ENCODE data around the gene GSTM2.
A peak's percentile ranks its signal among the peaks of the same experiment; 100 is the strongest.

Gene GSTM2

DNA sequence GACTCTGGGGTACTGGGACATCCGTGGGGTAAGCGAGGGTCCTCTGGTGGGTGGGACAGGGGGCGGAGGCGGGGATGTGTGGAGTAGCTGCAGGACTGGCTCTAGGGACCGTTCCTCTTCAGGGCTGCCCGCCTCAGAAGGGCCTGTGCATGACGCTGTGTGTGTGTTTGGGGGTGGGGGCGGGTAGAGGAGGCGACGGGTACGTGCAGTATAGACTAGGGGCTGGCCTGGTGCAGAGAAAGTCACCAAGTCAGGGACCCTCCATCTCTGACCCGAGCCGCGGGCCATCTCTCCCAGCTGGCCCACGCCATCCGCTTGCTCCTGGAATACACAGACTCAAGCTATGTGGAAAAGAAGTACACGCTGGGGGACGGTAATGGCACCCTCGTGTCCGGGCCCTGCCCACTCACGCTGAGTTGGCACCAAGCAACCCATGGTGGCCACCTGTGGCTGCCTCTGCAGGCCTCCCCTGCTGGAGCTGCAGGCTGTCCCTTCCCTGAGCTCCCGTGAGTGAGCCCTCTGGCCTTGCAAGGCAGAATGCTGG is 44.5 kb downstream of the GSTM2 start:
- no peak for ATAC-seq (replicated peaks)
- no peak overlapping the region for H3K4me3 Mint-ChIP-seq
- DNase-seq, result no peak
- H3K27ac Mint-ChIP-seq, result no peak overlapping the region
- no peaks in the 10 kb centered on the region for H3K4me1 Mint-ChIP-seq (ENCODE audit: low read depth in 2 of 2)
- H3K9me3 Mint-ChIP-seq, result peaks cover 2 to 8% of the 10 kb centered on the region in 2 donors
- peaks cover 43 to 55% of the 10 kb centered on the region in 2 donors for H3K27me3 Mint-ChIP-seq
- no peaks in the 10 kb centered on the region for H3K36me3 Mint-ChIP-seq (ENCODE audit: insufficient read depth)

DNA sequence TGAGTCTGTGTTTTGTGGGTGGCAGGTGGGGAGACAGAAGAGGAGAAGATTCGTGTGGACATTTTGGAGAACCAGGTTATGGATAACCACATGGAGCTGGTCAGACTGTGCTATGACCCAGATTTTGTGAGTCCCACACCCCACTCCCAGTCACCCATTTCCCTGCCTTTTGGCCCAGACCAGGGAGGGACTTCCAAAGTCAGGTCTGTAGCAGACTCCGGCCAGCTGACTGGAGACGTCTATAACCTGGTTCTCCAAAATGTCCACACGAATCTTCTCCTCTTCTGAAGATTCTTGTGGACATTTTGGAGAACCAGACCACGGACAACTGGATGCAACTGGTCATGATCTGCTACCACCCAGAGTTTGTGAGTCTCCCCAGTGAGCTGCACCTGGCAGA is 45.8 kb downstream of the GSTM2 start:
- no peaks in the 10 kb centered on the region for H3K4me1 Mint-ChIP-seq (ENCODE audit: low read depth in 2 of 2)
- no peak overlapping the region for H3K4me3 Mint-ChIP-seq
- H3K9me3 Mint-ChIP-seq, result peaks cover 0 to 2% of the 10 kb centered on the region in 2 donors
- DNase-seq (no peak), ATAC-seq (replicated peaks) (no peak)
- no peaks in the 10 kb centered on the region for H3K36me3 Mint-ChIP-seq (ENCODE audit: insufficient read depth)
- H3K27me3 Mint-ChIP-seq, result peaks cover 44 to 51% of the 10 kb centered on the region in 2 donors
- H3K27ac Mint-ChIP-seq, result no peak overlapping the region

DNA sequence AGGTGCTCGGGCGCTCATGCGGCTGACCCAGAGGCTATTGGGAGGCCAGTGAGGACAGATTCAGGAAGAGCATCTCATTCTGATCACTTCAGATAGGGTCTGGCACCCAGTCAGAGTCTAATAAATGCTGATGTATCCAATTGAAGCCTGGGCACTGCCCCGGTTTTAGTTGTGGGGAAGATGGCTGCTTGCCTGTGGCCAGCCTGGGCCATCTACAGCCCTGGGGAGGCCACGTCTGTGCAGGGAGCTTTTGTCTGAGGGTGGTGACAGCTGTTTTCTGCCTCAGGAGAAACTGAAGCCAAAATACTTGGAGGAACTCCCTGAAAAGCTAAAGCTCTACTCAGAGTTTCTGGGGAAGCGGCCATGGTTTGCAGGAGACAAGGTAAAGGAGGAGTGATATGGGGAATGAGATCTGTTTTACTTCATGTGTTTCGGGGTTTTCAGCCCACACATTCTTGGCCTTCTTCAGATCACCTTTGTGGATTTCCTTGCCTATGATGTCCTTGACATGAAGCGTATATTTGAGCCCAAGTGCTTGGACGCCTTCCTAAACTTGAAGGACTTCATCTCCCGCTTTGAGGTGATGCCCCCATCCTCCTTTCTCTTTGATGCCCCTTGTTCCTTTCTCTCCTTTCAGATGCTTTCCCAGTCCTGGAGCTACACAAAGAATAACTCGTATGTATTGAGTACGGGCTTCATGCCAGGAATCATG is 47.0 kb downstream of the GSTM2 start:
- Mint-ChIP-seq H3K4me1 (ENCODE audit: low read depth in 2 of 2) (no peaks in the 10 kb centered on the region), H3K27ac (no peak overlapping the region), H3K9me3 (no peaks in the 10 kb centered on the region), H3K27me3 (peaks cover 44 to 51% of the 10 kb centered on the region in 2 donors), H3K36me3 (ENCODE audit: insufficient read depth) (no peaks in the 10 kb centered on the region), H3K4me3 (no peak overlapping the region)
- ATAC-seq (replicated peaks) (no peak), DNase-seq (no peak)

DNA sequence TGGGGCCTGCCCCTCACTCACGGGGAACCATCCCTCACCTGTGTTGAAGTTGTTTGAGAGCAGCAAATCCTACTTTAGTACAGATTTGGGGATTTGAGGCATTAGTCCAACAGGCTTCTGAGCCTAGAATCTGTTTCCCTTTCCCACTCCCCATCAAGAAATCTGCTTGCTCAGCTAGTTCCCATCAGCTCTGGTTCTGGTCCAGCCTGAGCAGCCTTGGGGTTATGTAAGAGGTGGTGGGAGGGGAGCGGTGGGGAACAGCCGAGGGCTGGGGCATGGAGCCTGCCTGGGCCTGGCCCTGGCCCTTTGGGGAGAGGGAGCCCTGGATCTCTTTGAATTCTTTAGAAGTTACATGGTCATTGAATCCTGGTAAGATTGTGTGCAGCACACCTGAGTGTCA is 48.3 kb downstream of the GSTM2 start:
- ATAC-seq (replicated peaks), result no peak
- H3K36me3 Mint-ChIP-seq (ENCODE audit: insufficient read depth), result no peaks in the 10 kb centered on the region
- peak overlapping the region in 1 of 2 donors; percentile 46 for H3K27ac Mint-ChIP-seq
- H3K4me1 Mint-ChIP-seq (ENCODE audit: low read depth in 2 of 2), result no peaks in the 10 kb centered on the region
- H3K9me3 Mint-ChIP-seq, result no peaks in the 10 kb centered on the region
- H3K27me3 Mint-ChIP-seq, result peaks cover 44 to 57% of the 10 kb centered on the region in 2 donors
- no peak overlapping the region for H3K4me3 Mint-ChIP-seq
- no peak for DNase-seq

DNA sequence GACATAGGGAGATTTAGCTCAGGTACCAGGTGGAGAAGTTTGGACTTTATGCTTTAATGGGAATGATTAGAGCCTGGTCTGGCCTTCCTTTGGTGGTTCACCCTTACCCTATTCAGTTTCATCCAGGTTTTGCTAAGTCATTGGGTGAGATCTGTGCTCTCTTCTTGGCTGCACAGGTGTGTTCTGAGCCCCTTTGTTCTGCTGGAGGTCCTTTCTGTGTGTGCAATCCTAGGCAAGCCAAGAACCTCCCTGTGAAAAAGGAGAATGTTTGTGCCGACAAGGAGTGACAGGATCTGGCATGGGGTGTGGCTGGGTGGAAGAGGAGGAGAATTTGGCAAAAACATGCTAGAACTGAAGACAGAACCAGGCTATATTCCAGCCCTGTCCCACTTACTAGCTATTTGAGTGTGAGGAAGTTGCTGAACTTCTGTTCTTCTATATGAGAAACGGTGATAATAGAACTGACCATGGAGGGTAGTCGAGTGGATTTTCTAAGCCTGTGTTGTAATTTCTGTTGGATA is 48.8 kb downstream of the GSTM2 start:
- ATAC-seq (replicated peaks) (no peak), DNase-seq (no peak)
- Mint-ChIP-seq H3K9me3 (no peaks in the 10 kb centered on the region), H3K4me1 (ENCODE audit: low read depth in 2 of 2) (no peaks in the 10 kb centered on the region), H3K4me3 (no peak overlapping the region), H3K27ac (no peak overlapping the region), H3K36me3 (ENCODE audit: insufficient read depth) (no peaks in the 10 kb centered on the region), H3K27me3 (peaks cover 44 to 60% of the 10 kb centered on the region in 2 donors)

DNA sequence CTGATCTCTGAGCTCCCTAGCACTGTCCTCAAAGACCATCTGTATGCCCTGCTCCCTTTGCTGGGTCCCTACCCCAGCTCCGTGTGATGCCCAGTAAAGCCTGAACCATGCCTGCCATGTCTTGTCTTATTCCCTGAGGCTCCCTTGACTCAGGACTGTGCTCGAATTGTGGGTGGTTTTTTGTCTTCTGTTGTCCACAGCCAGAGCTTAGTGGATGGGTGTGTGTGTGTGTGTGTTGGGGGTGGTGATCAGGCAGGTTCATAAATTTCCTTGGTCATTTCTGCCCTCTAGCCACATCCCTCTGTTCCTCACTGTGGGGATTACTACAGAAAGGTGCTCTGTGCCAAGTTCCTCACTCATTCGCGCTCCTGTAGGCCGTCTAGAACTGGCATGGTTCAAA is 49.9 kb downstream of the GSTM2 start:
- Mint-ChIP-seq H3K27me3 (peaks cover 44 to 60% of the 10 kb centered on the region in 2 donors), H3K36me3 (ENCODE audit: insufficient read depth) (no peaks in the 10 kb centered on the region), H3K27ac (peak overlapping the region in 1 of 2 donors; percentile 2), H3K4me1 (ENCODE audit: low read depth in 2 of 2) (no peaks in the 10 kb centered on the region), H3K9me3 (no peaks in the 10 kb centered on the region), H3K4me3 (no peak overlapping the region)
- ATAC-seq (replicated peaks), result no peak
- no peak for DNase-seq

DNA sequence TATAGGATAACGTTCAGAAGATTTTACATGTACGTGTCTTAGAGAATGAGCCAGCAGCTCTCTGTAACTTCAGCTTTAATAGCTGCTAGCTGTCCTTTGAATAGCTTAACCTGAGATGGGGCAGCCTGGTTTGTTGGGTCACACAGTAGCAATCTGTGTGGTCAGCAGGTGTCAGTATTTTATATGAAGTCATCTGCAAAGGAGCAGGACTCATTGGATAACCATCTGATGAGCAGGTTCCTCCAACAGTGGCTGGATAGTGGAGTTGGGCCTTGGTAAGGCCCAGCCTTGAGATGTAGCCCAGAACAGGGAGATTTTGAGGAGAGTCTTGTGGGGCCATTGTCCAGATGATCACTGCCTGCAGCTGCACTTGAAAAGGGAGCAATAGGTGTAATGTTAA is 50.6 kb downstream of the GSTM2 start:
- H3K9me3 Mint-ChIP-seq, result no peaks in the 10 kb centered on the region
- no peak overlapping the region for H3K4me3 Mint-ChIP-seq
- no peak overlapping the region for H3K27ac Mint-ChIP-seq
- no peaks in the 10 kb centered on the region for H3K36me3 Mint-ChIP-seq (ENCODE audit: insufficient read depth)
- no peak for ATAC-seq (replicated peaks)
- no peak for DNase-seq
- H3K4me1 Mint-ChIP-seq (ENCODE audit: low read depth in 2 of 2), result no peaks in the 10 kb centered on the region
- H3K27me3 Mint-ChIP-seq, result peaks cover 40 to 54% of the 10 kb centered on the region in 2 donors

DNA sequence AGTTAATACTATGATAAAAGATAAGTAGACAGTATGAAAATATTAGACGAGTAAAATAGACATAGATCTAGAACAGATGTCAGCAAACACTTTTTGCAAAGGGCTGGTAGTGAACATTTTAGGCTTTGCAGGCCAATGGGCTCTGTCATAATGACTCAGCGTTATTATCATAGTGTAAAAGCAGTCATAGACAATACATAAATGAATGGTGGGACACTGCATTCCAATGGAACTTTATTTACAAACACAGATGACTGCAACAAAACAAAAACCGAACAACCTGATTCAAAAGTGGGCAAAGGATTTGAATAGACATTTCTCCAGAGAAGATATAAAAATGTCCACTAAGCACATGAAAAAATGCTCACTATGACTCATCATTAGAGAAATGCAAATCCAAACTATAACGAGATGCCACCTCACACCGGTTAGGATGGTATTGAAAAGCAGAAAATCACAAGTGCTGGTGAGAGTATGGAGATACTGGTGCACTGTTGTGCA is 51.5 kb downstream of the GSTM2 start:
- Mint-ChIP-seq H3K27me3 (peaks cover 31 to 46% of the 10 kb centered on the region in 2 donors), H3K4me3 (no peak overlapping the region), H3K9me3 (no peaks in the 10 kb centered on the region), H3K27ac (no peak overlapping the region), H3K36me3 (ENCODE audit: insufficient read depth) (no peaks in the 10 kb centered on the region), H3K4me1 (ENCODE audit: low read depth in 2 of 2) (no peaks in the 10 kb centered on the region)
- ATAC-seq (replicated peaks), result no peak
- DNase-seq, result no peak

DNA sequence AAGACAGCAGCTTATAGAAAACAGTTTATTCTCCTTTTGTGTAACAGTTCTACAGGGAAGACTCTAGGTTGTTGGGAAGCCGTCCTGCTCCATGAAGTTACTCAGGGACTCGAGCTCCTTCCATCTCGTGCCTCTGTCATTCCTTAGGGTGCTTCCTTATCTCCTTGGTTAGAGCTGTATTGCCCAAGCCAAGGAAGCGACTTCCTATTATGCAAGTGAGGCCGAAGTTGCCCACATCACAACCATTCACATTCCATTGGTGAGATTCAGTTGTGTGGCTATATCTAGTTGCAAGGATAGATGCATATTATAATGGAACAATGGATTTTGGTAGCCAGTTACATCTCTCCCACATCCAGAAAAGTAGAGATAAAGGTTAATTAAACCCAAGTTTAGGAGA is 53.2 kb downstream of the GSTM2 start:
- Mint-ChIP-seq H3K4me3 (no peak overlapping the region), H3K4me1 (ENCODE audit: low read depth in 2 of 2) (no peaks in the 10 kb centered on the region), H3K27ac (no peak overlapping the region), H3K27me3 (peaks cover 20 to 34% of the 10 kb centered on the region in 2 donors), H3K36me3 (ENCODE audit: insufficient read depth) (no peaks in the 10 kb centered on the region), H3K9me3 (no peaks in the 10 kb centered on the region)
- ATAC-seq (replicated peaks), result no peak
- DNase-seq, result no peak

DNA sequence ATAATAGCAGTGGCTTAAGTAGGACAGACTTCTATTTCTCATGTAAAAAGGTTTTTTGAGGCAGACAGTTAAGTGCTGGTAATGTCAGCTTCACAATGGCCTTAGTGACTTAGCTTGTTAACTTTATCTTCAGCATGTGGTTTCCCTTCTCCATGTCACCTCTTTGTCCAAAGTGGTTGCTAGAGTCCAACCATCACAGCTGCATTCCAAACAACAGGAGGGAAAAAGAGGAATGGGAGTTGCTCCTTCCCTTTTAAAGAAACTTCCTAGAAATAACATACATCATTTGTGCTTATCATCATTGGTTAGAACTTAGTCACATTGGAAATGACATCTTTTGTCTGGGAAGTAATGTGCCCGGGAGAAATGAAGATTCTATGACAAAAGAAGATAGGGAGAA is 54.1 kb downstream of the GSTM2 start:
- ATAC-seq (replicated peaks) (no peak), DNase-seq (no peak)
- Mint-ChIP-seq H3K9me3 (no peaks in the 10 kb centered on the region), H3K27me3 (peaks cover 17 to 28% of the 10 kb centered on the region in 2 donors), H3K4me1 (ENCODE audit: low read depth in 2 of 2) (no peaks in the 10 kb centered on the region), H3K36me3 (ENCODE audit: insufficient read depth) (no peaks in the 10 kb centered on the region), H3K4me3 (no peak overlapping the region), H3K27ac (no peak overlapping the region)

DNA sequence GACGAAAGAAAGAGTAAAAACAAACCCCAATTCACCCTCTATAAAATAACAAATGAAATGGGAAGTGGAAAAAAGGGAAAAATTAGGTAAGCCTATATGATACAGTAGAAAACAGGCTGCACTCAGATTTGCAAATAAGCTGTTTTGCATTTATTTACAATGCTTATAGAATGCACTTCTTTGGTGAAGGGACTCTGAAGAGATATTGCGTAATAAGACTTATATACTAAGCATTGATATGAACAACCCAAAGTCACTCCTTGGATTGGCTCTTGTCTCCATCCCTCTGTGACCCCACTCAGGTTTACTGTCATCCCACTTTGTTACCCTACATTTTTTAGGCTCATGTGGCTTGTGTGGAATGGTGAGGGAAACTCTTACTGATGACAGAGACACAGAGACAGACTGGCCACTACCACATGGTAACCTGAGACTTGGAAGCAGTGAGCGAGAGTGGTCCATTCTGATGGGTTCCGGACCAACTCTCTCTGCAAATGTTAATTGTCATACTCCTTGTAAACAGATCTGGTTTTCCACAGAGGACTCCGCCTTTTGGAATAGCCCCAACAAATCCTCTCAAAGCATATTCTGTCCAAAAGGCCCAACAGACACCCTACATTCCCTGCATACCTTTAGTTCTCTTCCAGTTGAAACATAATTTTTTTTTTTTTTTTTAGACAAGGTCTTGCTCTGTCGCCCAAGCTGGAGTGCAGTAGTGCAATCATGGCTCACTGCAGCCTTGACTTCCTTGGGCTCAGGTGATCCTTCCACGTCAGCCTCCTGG is 55.2 kb downstream of the GSTM2 start:
- Mint-ChIP-seq H3K27ac (no peak overlapping the region), H3K27me3 (peaks cover 11 to 24% of the 10 kb centered on the region in 2 donors), H3K4me1 (ENCODE audit: low read depth in 2 of 2) (no peaks in the 10 kb centered on the region), H3K9me3 (no peaks in the 10 kb centered on the region), H3K36me3 (ENCODE audit: insufficient read depth) (no peaks in the 10 kb centered on the region), H3K4me3 (no peak overlapping the region)
- DNase-seq, result no peak
- ATAC-seq (replicated peaks), result no peak
